GM19240 (cell line): ENCODE measurements around the gene DNAH11.

Experiments used
- DNase-seq: peaks from one replicate; pipeline ENCODE4 v3.0.0; 2011; ENCODE audit warnings: low spot score; ENCODE audit not compliant: insufficient read length

Gene DNAH11

DNA sequence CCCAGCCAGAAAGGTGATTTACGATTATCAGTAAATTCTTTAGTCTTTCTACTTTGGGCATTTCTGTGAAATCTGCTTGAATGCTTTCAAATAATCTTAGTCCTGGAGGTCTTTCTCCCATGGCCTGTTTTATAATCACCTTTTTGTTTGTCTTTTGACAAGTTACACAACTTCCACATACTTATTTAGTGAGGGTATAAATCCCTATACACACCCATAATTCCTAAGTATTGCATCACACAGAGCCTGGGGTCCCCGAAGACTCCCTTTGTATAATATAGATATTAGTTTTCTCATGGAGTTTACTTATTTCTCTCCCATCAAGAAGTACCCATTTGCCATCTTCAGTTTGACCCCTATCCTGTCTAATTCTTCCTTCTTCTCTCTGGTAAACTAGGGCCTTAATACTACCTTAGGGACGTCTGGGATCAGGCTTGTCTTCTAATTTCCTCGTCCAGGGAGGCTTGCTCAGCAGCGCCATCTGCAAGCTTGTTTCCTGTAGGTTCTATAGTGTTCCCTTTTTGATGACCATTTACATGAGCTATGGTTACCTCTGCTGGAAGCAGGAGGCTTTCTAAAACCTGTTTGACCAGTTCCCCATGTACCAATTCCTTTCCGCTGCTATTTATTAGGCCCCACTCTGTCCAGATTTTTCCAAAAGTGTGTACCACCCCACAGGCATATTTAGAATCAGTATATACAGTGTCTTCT is 8.1 kb downstream of the DNAH11 start:
- no peak for DNase-seq

DNA sequence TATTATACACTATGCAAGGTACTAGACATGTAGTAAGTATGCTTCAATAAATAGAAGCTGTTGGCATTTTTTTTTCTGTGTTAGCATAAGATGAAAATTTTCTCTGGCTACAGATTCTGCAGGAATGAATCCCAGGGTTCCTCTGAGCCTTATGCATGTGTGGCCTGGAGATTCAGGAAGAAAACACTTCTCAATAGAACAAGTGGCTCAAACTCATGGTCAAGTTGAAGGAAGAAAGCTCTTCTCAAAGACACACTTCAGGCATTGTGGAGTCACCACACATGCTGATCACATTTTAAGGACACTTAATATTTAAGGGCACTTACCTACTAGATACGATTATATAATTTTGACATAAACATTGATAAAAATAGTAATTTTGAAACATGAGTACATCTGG is 19.5 kb downstream of the DNAH11 start:
- no peak for DNase-seq

DNA sequence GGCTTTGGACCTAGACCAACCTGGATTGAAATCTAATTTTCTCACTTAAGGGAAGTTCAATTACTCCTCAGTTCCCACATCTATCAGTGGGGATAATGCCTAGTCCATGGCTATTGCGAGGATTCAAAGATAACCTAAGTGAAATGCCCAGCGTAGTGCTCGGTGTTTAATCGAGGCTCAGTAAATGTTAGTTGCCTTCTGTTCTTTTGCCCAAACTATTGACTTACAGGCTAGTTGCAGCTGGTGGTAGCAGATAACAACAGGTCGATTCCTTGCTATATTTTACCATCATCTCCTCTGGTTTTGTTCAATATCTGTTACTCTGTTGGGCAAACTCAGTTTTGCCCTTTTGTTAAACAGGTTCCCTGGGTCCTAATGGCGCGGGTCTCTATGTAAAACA is 22.8 kb downstream of the DNAH11 start:
- no peak for DNase-seq

DNA sequence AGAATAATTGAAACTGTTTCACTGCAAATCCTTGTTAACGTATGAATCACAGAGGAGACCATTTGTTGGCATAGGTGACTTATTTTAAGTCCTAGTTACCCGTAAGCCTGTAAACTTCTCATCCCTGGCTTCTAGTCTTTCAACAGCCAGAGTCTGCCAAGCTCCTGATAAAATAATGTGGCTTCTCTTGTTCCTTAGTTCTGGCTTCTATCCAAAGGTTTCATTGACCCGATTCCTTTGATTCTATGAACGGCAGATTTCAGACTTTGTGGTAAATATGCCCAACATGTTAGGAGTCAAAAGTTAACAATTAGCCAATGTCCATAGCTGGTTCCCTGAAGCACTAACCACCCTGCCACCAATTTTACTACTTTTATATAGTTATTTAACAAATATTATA is 23.3 kb downstream of the DNAH11 start:
- DNase-seq: no peak

DNA sequence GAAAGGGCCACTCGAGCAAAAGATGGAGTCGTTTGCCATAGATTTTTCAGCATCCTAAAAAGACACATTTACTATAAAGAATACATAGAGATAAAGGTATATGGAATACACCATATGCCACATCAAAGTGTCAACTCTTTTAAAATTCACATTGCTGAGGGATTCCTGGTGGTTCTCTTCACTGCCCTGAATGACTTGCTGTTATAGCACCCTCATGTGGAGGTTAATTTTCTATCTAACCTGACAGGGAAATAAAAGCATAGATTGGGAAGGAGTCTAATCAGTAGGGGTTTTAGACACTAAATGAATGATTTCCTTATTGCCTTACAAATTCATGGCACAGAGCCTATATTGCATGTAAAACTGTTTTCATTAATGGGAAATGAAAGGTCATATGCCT is 25.9 kb downstream of the DNAH11 start:
- no peak for DNase-seq

DNA sequence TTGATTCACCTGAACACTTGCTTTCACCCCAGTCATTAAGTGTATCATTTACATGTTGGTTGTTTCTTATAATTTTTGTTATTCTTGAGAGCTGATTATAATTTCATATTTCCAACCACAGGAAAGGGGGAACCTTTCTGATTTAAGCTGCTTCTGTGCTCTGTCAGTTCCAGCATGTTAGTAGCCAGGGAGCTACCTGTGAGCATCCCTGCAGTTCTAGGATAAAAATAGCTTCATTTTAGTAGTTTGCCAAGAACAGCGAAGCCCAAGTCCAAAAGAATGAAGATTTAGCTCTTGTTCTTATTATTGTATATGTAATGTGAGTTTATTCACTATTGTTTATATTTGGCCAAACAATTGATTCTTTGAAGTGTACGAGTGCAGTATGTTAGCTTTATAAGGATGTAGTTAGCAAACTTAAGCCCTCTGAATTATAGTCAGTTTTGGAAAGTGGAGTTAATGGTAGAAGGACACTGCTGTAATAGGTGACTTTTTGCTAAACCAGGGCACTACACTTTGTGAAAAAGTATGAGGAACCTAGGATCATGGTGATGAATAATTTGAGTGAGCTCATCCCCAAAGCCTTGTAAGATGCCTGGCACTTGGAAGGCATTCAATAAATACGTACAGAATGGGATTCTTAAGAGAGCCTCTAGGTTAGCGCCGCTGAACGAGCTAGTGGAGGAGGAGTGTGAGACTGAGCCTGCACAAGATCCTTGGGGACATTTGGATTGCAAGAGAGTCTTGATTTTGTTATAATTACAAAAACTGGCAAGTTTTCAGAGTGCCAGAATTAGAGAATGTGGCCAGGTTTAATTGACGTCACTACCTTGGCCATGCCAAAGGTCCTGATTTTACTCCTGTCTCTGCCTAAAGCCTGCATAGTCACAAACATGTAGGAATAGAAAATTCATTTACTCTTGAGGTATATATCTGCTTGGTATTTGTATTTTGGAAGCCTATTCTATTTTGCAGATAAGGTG is 29.8 kb downstream of the DNAH11 start:
- no peak for DNase-seq

DNA sequence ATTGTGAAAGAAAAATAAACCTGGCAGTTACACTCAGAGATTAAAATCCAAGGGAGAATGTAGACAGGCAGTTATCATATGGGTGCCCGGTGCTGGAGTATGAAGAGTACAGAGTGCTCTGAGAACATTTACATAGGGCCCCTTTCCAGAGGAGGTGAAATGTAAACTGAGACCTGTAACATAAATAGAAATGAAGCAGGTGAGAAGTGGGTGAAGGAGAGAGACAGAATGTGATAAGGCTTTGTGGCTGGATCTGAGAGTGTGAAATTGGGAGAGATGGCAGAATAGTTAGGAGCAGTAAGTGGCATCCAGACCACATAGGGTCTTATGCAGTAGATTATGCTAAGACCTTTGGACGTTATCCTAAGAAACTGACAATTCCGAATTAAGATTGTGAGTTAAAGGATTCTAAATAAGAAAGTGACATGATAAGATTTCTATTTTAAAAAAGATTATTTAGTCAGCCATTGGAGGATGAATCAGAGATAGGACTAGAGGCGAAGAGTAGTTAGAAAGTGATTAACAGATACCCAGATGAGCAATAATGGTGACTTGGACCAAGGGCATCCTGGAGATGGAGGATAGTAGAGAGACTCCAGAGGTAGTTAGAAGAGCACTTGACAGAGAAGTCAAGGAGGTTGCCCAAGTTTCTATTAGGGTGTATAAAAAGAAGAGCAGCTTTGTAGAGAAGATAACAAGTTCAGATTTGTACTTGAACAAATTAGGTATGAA is 36.7 kb downstream of the DNAH11 start:
- DNase-seq: no peak

DNA sequence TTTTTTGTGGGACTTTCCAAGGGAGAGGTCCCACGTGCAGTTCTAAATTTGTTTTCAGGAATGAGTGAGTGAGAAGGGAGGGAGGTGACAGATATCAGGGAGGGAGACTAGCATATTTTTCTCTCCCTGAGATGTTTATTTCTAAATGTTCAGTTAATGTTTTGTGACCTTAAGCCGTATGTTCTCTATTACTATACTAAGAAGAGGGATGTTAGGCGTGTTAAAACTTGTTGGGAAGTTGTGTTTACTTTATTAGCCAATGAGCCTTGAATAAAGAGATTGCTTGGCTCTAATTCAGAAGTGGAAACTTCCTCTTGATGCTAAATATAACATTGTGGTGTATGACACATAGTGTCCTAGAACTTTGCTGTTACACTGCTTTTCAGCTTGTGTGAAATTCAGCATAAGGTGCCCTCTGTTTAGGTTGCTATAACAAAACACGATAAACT is 37.3 kb downstream of the DNAH11 start:
- no peak for DNase-seq

DNA sequence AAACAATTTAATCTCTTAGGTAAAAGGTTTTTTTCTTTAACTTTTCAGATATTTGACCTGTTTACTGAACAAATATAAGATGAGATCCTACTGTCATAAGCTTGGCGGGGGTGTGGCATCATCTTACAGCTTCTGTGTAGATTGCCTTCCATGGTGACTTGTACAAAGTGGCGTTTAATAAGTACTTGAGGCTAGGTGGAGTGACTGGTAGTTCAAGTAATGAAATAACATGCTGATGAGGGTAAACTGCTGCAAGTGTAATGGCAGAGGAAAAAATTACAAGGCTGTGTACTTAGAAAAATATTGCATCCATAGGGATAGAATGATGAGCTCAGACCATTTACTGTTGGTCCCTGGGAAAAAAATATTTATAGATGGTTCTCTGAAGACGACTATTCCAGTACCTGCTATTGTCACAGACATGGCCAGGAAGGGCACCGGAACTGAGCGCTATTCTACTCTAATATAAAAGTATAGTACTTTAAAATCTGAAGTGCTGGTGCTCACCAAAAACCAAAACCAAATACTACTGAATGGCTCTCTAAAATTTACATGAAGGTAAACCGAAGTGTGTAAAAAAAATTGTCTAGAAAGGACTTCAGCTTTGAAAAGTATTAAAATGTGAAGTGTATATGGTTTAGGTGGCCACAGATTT is 42.4 kb downstream of the DNAH11 start:
- DNase-seq: no peak

DNA sequence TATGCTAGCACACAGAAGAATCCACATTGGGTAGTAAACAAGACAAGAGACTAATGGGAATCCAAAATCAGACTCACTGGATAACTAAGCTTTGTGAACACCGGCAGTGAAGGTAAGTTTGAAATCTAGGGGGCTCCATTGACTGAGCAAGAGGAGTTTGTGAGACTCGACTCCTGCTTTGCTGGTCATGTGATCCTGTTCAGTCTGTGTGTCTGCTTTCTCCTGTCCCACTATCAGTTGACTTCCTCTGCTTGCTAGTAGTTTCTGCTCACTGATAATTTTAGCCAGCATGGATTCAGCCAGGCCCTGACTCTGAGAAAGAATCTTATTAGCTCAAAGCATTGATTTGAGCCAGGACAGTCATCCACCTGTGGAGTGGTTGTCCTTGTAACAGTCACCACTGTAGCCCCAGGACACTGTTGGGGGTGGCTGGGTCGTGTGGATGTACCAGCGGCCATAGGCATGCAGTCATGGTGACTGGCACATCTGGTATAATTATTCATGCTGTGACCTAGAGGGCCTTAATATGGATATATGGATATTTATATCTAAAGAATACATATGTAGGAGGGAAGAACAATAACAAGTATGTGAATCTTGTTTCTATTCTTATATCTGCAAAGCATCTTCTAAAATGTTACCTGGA is 44.4 kb downstream of the DNAH11 start:
- DNase-seq: no peak

DNA sequence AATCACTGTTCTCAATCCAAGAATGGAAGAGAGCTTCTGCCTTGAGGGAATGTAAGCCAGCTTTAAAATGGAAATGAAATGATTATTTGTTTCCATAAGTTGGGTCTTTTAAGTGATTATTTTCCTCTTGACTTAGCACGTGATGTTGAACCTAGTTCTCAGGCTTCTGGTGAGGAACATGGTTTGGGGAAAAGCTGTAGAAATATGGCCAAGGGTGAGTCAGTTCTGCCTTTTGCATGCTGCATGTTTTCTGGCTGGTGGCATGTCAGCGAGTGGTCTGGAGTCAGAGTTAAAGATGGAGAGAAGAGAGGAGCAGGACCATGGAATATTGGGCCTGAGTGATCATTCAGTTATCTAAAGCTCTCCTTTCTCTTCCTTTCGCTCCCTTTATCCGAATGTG is 54.0 kb downstream of the DNAH11 start:
- DNase-seq: no peak

DNA sequence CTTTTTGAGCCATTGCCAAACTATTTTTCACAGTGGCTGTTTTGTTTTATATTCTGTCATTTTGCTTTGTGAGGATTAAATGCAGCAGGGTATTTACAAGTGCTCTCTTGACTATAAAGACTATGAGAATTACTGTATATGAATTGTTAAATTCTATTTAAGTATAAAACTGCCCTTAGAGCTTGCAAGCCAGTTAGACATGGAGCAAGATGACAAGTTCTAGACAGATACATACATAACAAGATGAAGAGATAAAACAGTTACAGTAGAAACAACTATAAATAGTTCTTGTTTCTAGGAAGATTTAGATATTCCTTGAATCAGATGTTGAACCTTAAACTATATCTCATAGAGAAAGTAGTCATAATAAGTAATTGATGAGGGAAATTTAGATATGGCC is 60.6 kb downstream of the DNAH11 start:
- no peak for DNase-seq

DNA sequence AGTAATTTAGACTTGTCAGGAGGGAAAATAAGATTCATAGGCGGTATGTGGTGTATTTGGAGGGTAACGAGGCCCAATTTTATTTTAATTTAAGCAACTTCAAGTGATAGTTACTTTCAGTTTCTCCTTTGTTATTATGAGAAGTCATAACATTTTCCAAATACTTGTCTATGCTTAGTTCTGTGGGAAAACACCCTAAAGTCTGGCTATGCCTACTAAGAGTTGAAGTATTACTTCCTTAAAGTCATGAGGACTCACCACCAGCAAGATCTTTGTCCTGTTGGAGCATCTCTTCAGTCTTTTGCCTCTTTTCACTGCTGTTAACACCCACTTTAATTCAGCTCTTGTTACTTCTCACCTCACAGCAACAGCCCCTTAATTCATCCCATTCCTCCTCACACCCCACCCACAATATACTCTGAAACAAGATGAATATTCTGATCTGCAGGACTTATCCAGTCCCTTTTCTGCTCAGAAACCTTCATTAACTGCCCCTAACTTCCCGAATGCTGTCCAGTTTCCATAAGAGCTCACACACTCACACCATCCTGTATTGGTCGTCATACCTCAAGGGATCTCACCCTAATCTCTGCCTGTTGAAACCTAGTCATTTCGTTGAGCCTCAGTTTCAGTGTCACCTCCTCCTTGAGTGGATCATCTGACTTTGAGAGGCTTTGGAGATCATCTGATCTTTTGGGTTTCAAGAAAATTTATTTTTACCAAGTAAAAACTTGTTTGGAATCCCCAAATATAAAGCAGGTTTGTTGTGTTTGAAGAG is 61.3 kb downstream of the DNAH11 start:
- no peak for DNase-seq

DNA sequence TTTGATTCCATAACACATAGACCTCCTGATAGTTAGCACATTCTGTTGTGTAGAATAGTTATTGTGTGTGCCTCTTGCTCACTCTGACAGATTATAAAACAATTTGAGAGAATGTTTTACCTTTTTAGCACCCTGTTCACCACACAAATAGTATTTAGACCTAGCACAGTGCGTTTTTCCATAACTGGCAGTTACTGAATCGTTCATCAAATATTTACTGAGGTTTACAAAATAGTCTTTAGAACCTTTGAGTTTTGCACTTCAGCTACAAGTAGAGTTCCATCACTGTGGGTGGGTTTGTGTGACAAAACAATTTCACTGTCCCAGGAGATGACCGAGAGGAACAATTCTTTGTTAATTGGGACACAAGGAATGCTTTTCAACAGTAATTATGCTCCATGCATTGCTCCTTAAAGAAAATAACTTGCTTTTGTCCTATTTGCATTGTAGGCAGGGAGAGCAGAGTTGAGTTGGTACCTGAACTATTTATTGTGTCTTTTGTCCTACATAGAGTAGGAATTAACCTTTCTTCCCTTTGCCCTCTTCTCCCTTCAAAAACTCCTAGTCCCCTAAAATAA is 62.3 kb downstream of the DNAH11 start:
- DNase-seq: no peak

DNA sequence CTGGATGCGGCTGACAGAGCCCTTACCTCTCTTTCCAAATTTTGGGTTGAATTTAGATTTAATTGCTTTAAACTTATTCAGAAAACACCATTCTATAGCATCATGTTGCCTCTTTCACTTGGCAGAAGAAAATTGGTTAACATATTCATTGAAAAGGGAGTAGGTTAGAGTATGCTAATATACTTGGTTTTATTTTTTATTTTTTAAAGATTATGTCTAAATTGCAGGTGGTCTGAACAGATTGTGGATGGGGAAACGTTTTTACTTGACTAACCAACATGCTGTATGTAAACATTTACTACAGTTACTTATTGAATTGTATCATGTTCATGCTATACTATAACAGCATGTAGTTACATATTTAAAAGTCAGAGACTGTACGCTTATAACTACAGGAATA is 65.6 kb downstream of the DNAH11 start:
- DNase-seq: no peak

DNA sequence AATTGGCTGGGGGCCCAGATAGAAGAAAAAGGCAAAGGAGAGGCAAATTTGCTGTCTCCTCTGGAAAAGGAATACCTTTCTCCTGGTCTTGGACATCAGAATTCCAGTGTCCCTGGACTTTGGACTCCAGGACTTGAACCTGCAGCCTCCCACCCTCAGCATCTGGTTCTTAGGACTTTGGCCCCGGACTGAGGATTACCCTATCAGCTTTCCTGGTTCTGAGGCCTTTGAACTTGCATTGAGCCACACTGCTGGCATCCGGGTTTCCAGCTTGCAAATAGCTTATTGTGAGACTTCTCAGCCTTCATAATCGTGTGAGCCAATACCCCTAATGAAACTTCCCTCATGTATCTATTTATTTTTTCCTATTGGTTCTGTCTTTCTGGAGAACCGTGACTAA is 68.3 kb downstream of the DNAH11 start:
- no peak for DNase-seq

DNA sequence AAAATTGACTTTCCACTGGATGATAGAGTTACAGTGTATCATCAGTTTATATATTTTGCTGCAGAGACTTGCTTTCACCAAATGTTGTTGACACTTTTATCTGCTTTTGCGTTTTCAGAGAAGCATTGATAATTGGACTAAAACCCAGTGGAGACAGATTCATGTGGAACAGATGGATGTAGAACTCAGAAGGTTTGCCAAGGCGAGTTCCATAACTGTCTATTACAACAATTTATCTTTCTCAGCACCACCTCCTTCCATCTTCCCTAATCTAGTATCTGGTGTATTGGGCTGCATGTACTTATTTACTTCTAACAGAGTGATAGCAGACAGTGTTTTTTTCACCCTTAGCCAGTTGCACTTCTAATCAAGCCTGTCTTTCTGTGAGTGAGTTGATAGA is 73.3 kb downstream of the DNAH11 start:
- DNase-seq: no peak

DNA sequence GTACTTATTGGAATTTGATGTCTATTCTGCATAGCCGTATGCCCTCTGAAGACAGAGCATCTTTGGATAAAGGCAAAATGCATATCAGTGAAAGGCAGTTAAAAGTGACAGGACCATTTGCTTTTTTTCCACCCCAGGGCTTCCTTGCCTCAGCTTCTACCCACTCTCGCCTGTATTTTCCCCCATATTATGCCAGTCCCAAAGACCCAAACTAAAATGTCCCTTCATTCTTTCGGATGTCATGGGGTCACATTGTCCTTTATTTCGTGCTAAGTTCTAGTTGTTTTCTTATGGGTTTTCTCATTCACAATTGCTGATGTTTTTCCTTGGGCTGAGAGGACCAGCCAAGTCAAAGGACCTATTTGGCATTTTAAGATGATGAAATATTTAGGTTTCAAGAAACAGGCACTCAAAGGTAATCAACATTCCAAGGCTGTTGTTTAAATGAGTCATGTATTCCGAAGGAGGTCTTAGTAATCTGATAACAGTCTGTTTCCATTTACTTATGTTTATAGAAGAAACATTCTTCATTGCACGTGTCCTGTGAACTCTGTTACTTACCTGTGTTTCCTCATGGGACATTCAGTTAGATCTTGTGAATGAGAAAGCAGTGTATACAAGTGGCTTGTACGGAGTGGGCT is 74.1 kb downstream of the DNAH11 start:
- no peak for DNase-seq

DNA sequence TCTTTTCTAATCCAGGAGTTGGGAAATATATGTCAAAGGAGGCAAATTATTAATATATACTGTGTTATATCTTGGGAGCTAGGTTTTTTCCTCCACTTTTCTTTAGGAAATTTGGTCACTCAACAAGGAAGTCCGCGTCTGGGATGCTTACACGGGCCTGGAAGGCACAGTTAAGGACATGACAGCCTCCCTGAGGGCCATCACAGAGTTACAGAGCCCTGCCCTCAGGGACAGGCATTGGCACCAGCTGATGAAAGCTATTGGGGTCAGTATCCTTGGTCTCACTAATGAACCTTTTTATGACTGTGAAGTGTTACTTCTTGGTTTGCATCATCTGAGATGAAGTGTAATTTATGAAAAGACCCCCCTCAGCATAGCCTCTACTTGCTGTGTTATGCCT is 74.7 kb downstream of the DNAH11 start:
- no peak for DNase-seq
